HG02759 (cell line): Measurements from ENCODE around the gene BCAS3.
A peak's percentile ranks its signal among the peaks of the same experiment; 100 is the strongest.
"Not testable (repeated sequence)": the region's sequence is repeated elsewhere in the genome, so short reads cannot be mapped to it uniquely, and the experiment has no call there.

Experiments
- ATAC-seq: cut with Tn5 transposase; IDR thresholded peaks from one replicate; pipeline ENCODE4 v1.9.1; 2021; ENCODE audit warnings: mild to moderate bottlenecking, moderate library complexity; ENCODE audit not compliant: unreplicated experiment

The BCAS3 gene

GRCh38 chr17:60677308-60678117 is at the start of gene BCAS3:
Gene BCAS3, plus strand, starts transcription at chr17:60677851.
- ATAC-seq, result peak; percentile 97

GRCh38 chr17:60628252-60628889 is 49.3 kb upstream of the BCAS3 start:
- no peak for ATAC-seq

DNA sequence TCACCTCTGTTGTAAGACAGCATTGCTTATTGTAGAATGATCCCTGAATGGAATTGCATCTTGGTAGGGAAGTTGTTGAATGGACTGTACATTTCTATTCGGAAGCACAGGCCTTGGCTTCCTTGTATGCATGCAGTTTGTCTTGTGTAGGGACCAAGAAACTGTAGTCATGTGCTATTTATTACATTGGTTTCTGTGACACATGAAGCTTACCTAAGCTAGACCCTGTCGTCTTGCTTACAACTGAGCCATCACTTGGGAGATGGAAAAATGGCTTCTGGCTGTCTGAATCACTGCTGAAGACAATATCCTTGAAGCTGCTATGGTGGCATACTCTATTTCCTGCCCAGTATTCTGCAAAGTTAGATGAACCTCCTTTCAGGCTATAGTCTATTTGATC is 48.5 kb upstream of the BCAS3 start:
- no peak for ATAC-seq

DNA sequence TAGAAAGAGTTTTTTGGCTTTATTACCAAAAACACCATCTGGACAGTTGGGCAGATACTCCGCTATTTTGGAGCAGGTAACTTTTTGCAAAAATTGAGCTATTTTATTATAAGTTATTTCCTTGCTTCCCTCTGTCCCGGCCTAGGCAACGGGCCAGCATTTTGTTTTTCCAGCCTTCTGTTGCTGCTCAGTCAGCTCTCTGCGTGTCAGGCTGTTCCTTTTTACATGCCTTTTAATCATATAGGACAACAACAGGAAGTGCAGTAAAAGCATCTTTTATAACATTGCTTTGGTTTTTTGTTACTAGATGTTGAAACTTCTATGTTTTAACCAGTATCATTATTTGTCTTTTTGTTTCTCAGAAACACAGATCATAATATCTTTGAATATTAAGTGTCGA is 47.3 kb upstream of the BCAS3 start:
- ATAC-seq, result no peak

GRCh38 chr17:60631119-60631518 is 46.5 kb upstream of the BCAS3 start:
- no peak for ATAC-seq

DNA sequence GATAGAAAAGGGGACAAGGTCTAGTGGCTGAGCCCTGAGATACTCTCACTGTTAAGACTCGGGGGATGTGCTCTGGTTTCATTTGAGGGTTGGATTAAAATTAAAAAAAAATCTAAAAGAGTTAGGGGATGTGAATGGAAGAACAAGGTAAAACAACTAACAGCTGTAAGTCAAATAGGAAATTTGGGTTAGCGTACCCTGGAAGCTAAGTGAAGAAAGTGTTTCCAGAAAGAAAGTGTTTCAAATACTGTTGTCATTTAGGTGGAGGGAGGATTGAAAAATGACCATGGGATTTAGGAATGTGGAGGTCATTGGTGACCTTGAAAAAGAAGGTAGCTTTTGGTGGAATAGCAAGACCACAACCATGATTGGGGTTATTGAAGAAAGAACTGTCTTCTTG is 40.0 kb upstream of the BCAS3 start:
- no peak for ATAC-seq

- no peak for ATAC-seq
Observed at GRCh38 chr17:60639019-60639330, 38.7 kb upstream of the BCAS3 start.

GRCh38 chr17:60640503-60640902 is 37.1 kb upstream of the BCAS3 start:
- no peak for ATAC-seq

DNA sequence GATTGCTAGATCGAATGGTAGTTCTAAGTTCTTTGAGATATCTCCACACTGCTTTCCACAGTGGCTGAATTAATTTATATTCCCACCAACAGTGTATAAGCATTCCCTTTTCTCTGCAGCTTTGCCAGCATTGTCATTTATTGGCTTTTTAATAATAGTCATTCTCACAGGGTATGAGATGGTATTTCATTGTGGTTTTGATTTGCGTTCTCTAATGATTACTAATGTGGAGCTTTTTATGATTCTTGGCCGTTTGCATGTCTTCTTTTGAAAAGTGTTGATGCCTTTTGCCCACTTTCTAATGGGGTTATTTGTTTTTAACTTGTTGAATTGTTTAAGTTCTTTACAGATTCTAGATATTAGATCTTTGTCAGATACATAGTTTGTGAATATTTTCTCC is 36.5 kb upstream of the BCAS3 start:
- ATAC-seq, result no peak

DNA sequence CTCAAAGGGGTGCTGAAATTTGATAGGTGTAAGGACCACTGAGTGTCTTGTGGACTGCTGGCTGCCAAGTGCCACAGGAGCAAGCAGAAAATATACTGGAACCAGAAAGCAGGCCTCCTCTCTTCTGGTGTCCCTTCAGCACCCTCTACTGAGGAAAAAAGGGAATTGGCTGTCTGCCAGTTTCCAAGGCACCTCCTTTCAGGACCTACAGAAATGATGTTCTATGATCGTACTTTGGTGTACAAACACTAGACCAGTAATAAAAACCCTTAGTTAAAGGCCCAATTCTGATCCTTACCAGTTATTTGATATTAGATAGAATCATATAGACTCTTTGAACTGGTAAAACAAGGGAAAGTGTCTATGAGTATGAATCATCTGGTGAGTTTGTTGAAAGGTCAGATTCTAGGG is 35.8 kb upstream of the BCAS3 start:
- no peak for ATAC-seq

DNA sequence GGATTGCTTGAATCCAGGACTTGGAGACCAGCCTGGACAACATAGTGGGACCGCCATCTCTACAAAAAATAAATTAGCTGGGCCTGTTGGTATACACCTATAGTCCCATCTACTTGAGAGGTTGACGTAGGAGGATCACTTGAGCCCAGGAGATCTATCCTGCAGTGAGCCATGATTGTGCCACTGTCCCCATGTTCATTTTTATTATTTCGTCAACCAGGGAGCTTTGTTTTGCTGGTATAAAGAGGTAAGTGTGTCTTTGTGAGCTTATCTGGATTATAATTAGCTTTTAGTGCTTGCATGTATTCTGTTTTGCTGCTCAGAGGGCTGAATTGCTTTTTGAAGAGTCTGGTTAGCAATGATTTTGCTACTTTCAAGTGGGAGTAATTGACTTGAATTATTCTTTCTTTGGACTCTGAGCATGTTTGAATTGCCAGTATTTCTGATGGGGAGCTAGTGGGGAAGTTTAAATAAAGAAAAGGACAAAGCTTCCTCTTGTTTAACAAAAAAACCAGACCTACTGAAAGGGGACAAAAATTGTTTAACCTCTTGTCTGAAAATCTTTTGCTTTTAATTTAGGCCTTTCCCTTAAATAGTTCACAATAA is 31.6 kb upstream of the BCAS3 start:
- ATAC-seq, result no peak

GRCh38 chr17:60646701-60647100 is 30.9 kb upstream of the BCAS3 start:
- ATAC-seq, result no peak

GRCh38 chr17:60647705-60648104 is 29.9 kb upstream of the BCAS3 start:
- no peak for ATAC-seq

- ATAC-seq, result peak; percentile 90
Observed at GRCh38 chr17:60652454-60653247, 25.0 kb upstream of the BCAS3 start.

- no peak for ATAC-seq
Observed at GRCh38 chr17:60653569-60653968, 24.1 kb upstream of the BCAS3 start.

DNA sequence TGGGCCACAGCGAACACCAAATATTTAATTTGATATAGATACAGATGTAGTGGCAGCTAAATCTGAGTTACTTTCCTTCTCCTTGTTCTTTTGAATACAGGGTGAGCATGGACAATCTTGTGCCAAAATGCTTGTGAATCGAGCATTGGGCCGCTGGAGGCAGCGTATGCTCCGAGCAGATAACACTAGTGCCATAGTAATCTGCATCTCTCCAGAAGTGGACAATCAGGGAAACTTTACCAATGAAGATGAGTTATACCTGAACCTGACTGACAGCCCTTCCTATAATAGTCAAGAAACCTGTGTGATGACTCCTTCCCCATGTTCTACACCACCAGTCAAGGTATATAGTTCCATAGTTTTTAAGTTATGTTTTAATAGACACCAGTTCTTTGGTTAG is 21.2 kb upstream of the BCAS3 start:
- no peak for ATAC-seq

- no peak for ATAC-seq
Observed at GRCh38 chr17:60659156-60659555, 18.5 kb upstream of the BCAS3 start.

- no peak for ATAC-seq
Observed at GRCh38 chr17:60661489-60661888, 16.2 kb upstream of the BCAS3 start.

GRCh38 chr17:60664022-60664421 is 13.6 kb upstream of the BCAS3 start:
- no peak for ATAC-seq

DNA sequence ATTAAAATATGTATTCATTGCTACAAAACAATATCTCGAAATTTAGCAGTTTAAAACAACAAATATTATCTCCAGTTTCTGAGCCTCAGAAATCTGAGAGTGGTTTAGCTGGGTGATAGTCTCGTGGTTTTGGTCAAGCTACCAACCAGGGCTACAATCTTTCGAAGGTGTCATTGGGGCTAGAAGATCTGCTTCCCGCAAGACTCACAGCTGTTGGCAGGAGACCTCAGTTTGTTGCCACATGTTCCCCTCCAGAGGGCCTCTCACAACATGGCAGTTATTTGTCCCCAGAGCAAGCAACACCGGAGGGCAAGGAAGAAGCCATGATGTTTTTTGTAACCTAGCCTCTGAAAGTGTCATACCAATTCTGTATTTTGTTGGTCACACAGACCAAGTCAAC is 12.0 kb upstream of the BCAS3 start:
- ATAC-seq, result no peak

- ATAC-seq, result not testable (repeated sequence)
Observed at GRCh38 chr17:60668741-60669140, 8.9 kb upstream of the BCAS3 start.

- no peak for ATAC-seq
Observed at GRCh38 chr17:60671482-60671881, 6.2 kb upstream of the BCAS3 start.
